ENCODE data around the gene NRF1. TPM values are rescaled to one million over a fixed set of nuclear protein-coding genes. Genes with fewer than 3 reads are reported as not detected.

NRF1 gene
- total and polyA plus RNA-seq, 2 of the 13 experiments (the other 11 are each of a cell fraction or from before 2014, with no cell fraction given), result 9.3 to 10.1 TPM

GRCh38 chr7:129780257-129780973 lies 168.9 kb downstream of the NRF1 start (continued):
- TF ChIP-seq SNAPC4 (CRISPR knock-in tag; IDR thresholded peaks at IDR 0.05) (no peak), MYC (CRISPR knock-in tag; IDR thresholded peaks at IDR 0.05; ENCODE audit: borderline replicate concordance) (peak; percentile 62; the same call in 1 of the 2 replicates), PRPF4 (IDR thresholded peaks at IDR 0.05; ENCODE audit: low read depth, low read length, poor library complexity, severe bottlenecking) (no peak), ZNF709 (CRISPR knock-in tag; IDR thresholded peaks at IDR 0.05) (no peak), YEATS4 (CRISPR knock-in tag; IDR thresholded peaks at IDR 0.05; ENCODE audit: borderline replicate concordance) (no peak), CSRNP1 (CRISPR knock-in tag; IDR thresholded peaks at IDR 0.05) (no peak), GATAD2A (CRISPR knock-in tag; IDR thresholded peaks at IDR 0.05) (no peak), ZNF430 (CRISPR knock-in tag; IDR thresholded peaks at IDR 0.05) (no peak), ATAD3A (CRISPR knock-in tag; IDR thresholded peaks at IDR 0.05) (no peak), KDM1A (CRISPR knock-in tag; IDR thresholded peaks at IDR 0.05) (no peak), ZNF660 (CRISPR knock-in tag; IDR thresholded peaks at IDR 0.05; ENCODE audit: borderline replicate concordance, low read depth) (no peak), THAP7 (CRISPR knock-in tag; IDR thresholded peaks at IDR 0.05) (no peak), PATZ1 (CRISPR knock-in tag; IDR thresholded peaks at IDR 0.05) (0 out of 2 replicates have a peak, but pooled peaks have one; percentile 9), IKZF4 (CRISPR knock-in tag; IDR thresholded peaks at IDR 0.05; ENCODE audit: borderline replicate concordance, low read depth, not compliant biosample characterization) (no peak), FOXP4 (CRISPR knock-in tag; IDR thresholded peaks at IDR 0.05) (no peak), SNAPC5 (CRISPR knock-in tag; IDR thresholded peaks at IDR 0.05; ENCODE audit: borderline replicate concordance) (no peak), MEIS2 (CRISPR knock-in tag; IDR thresholded peaks at IDR 0.05) (no peak)
